ENCODE results near the gene PTPRC.

The PTPRC gene

GRCh38 chr1:198687429-198687828 is 48.6 kb downstream of the PTPRC start:
- Histone ChIP-seq H4K12ac (ENCODE audit: low read depth, low read length) (no peak overlapping the region), H2AFZ (ENCODE audit: insufficient read depth, low read length, poor library complexity) (no peak overlapping the region), H3K79me1 (ENCODE audit: low read length) (no peaks in the 10 kb centered on the region), H2BK120ac (ENCODE audit: insufficient read depth, low read length, poor library complexity) (no peak overlapping the region), H2BK5ac (ENCODE audit: low read depth, low read length, poor library complexity) (no peak overlapping the region), H3K4me2 (ENCODE audit: low read length) (no peak overlapping the region), H3K79me2 (ENCODE audit: control insufficient read depth, insufficient read depth, low read length, poor library complexity) (no peaks in the 10 kb centered on the region), H2AK5ac (ENCODE audit: low read length) (no peak overlapping the region), H3K36me3 (ENCODE audit: control insufficient read depth in 1 of 2, insufficient read depth in 2 of 2, low read length in 2 of 2) (no peaks in the 10 kb centered on the region), H2BK12ac (ENCODE audit: low read length) (no peak overlapping the region), H3K4ac (ENCODE audit: low read depth, low read length) (no peak overlapping the region), H3K4me3 (ENCODE audit: low read depth, low read length) (no peak overlapping the region), H3K9ac (ENCODE audit: low read length) (no peak overlapping the region), H4K8ac (ENCODE audit: low read depth, low read length) (no peak overlapping the region), H3K14ac (ENCODE audit: low read length) (no peak overlapping the region), H4K91ac (ENCODE audit: low read depth, low read length) (no peak overlapping the region), H3K27ac (ENCODE audit: low read depth, low read length) (no peak overlapping the region), H3K4me1 (ENCODE audit: control insufficient read depth in 1 of 2, insufficient read depth in 2 of 2, low read length in 2 of 2) (no peaks in the 10 kb centered on the region), H3K23ac (ENCODE audit: low read length) (no peak overlapping the region), H3K18ac (ENCODE audit: low read length) (no peak overlapping the region), H3K27me3 (ENCODE audit: insufficient read depth, low read length) (no peaks in the 10 kb centered on the region), H3K9me3 (ENCODE audit: insufficient read depth, low read depth, low read length) (no peaks in the 10 kb centered on the region)
- no peak for DNase-seq
- no CpG with 5 or more reads among the region's 4 CpGs for WGBS (ENCODE audit: extremely low coverage, insufficient coverage, insufficient read length)

GRCh38 chr1:198691063-198691462 is 52.2 kb downstream of the PTPRC start:
- H3K14ac ChIP-seq (ENCODE audit: low read length), result no peak overlapping the region
- no peak overlapping the region for H3K4ac ChIP-seq (ENCODE audit: low read depth, low read length)
- no peaks in the 10 kb centered on the region for H3K79me1 ChIP-seq (ENCODE audit: low read length)
- no peak overlapping the region for H4K8ac ChIP-seq (ENCODE audit: low read depth, low read length)
- no peak overlapping the region for H2BK5ac ChIP-seq (ENCODE audit: low read depth, low read length, poor library complexity)
- no peak overlapping the region for H4K12ac ChIP-seq (ENCODE audit: low read depth, low read length)
- no peaks in the 10 kb centered on the region for H3K4me1 ChIP-seq (ENCODE audit: control insufficient read depth in 1 of 2, insufficient read depth in 2 of 2, low read length in 2 of 2)
- no peak overlapping the region for H2BK12ac ChIP-seq (ENCODE audit: low read length)
- H2BK120ac ChIP-seq (ENCODE audit: insufficient read depth, low read length, poor library complexity), result no peak overlapping the region
- H3K4me2 ChIP-seq (ENCODE audit: low read length), result no peak overlapping the region
- H3K27ac ChIP-seq (ENCODE audit: low read depth, low read length), result no peak overlapping the region
- H3K79me2 ChIP-seq (ENCODE audit: control insufficient read depth, insufficient read depth, low read length, poor library complexity), result no peaks in the 10 kb centered on the region
- WGBS (ENCODE audit: extremely low coverage, insufficient coverage, insufficient read length), result no CpG with 5 or more reads among the region's 1 CpG
- H3K36me3 ChIP-seq (ENCODE audit: control insufficient read depth in 1 of 2, insufficient read depth in 2 of 2, low read length in 2 of 2), result no peaks in the 10 kb centered on the region
- H3K9ac ChIP-seq (ENCODE audit: low read length), result no peak overlapping the region
- H2AK5ac ChIP-seq (ENCODE audit: low read length), result no peak overlapping the region
- no peaks in the 10 kb centered on the region for H3K9me3 ChIP-seq (ENCODE audit: insufficient read depth, low read depth, low read length)
- H3K18ac ChIP-seq (ENCODE audit: low read length), result no peak overlapping the region
- no peak overlapping the region for H4K91ac ChIP-seq (ENCODE audit: low read depth, low read length)
- H3K23ac ChIP-seq (ENCODE audit: low read length), result no peak overlapping the region
- no peaks in the 10 kb centered on the region for H3K27me3 ChIP-seq (ENCODE audit: insufficient read depth, low read length)
- no peak for DNase-seq
- H3K4me3 ChIP-seq (ENCODE audit: low read depth, low read length), result no peak overlapping the region
- H2AFZ ChIP-seq (ENCODE audit: insufficient read depth, low read length, poor library complexity), result no peak overlapping the region

- H3K27ac ChIP-seq (ENCODE audit: low read depth, low read length), result no peak overlapping the region
- no peak for DNase-seq
- H3K4ac ChIP-seq (ENCODE audit: low read depth, low read length), result no peak overlapping the region
Measured at GRCh38 chr1:198693321-198693720, 54.5 kb downstream of the PTPRC start.

GRCh38 chr1:198694542-198694941 is 55.7 kb downstream of the PTPRC start:
- Histone ChIP-seq H3K4me1 (ENCODE audit: control insufficient read depth in 1 of 2, insufficient read depth in 2 of 2, low read length in 2 of 2) (no peaks in the 10 kb centered on the region), H3K23ac (ENCODE audit: low read length) (no peak overlapping the region), H4K8ac (ENCODE audit: low read depth, low read length) (no peak overlapping the region), H3K27me3 (ENCODE audit: insufficient read depth, low read length) (no peaks in the 10 kb centered on the region), H2BK12ac (ENCODE audit: low read length) (no peak overlapping the region), H2BK120ac (ENCODE audit: insufficient read depth, low read length, poor library complexity) (no peak overlapping the region), H2BK5ac (ENCODE audit: low read depth, low read length, poor library complexity) (no peak overlapping the region), H2AK5ac (ENCODE audit: low read length) (no peak overlapping the region), H3K36me3 (ENCODE audit: control insufficient read depth in 1 of 2, insufficient read depth in 2 of 2, low read length in 2 of 2) (no peaks in the 10 kb centered on the region), H3K79me1 (ENCODE audit: low read length) (no peaks in the 10 kb centered on the region), H3K4ac (ENCODE audit: low read depth, low read length) (no peak overlapping the region), H3K9ac (ENCODE audit: low read length) (no peak overlapping the region), H3K4me2 (ENCODE audit: low read length) (no peak overlapping the region), H3K79me2 (ENCODE audit: control insufficient read depth, insufficient read depth, low read length, poor library complexity) (no peaks in the 10 kb centered on the region), H3K4me3 (ENCODE audit: low read depth, low read length) (no peak overlapping the region), H4K91ac (ENCODE audit: low read depth, low read length) (no peak overlapping the region), H3K27ac (ENCODE audit: low read depth, low read length) (no peak overlapping the region), H3K14ac (ENCODE audit: low read length) (no peak overlapping the region), H3K18ac (ENCODE audit: low read length) (no peak overlapping the region), H3K9me3 (ENCODE audit: insufficient read depth, low read depth, low read length) (no peaks in the 10 kb centered on the region), H4K12ac (ENCODE audit: low read depth, low read length) (no peak overlapping the region), H2AFZ (ENCODE audit: insufficient read depth, low read length, poor library complexity) (no peak overlapping the region)
- no CpG with 5 or more reads among the region's 1 CpG for WGBS (ENCODE audit: extremely low coverage, insufficient coverage, insufficient read length)
- no peak for DNase-seq

More at GRCh38 chr1:198693321-198693720, 54.5 kb downstream of the PTPRC start:
- Histone ChIP-seq H3K14ac (ENCODE audit: low read length) (no peak overlapping the region), H3K27me3 (ENCODE audit: insufficient read depth, low read length) (no peaks in the 10 kb centered on the region), H4K91ac (ENCODE audit: low read depth, low read length) (no peak overlapping the region), H3K4me1 (ENCODE audit: control insufficient read depth in 1 of 2, insufficient read depth in 2 of 2, low read length in 2 of 2) (no peaks in the 10 kb centered on the region), H3K23ac (ENCODE audit: low read length) (no peak overlapping the region), H2AFZ (ENCODE audit: insufficient read depth, low read length, poor library complexity) (no peak overlapping the region), H4K12ac (ENCODE audit: low read depth, low read length) (no peak overlapping the region), H3K4me2 (ENCODE audit: low read length) (no peak overlapping the region), H2BK120ac (ENCODE audit: insufficient read depth, low read length, poor library complexity) (no peak overlapping the region), H2BK12ac (ENCODE audit: low read length) (no peak overlapping the region), H3K79me2 (ENCODE audit: control insufficient read depth, insufficient read depth, low read length, poor library complexity) (no peaks in the 10 kb centered on the region), H3K79me1 (ENCODE audit: low read length) (no peaks in the 10 kb centered on the region), H3K36me3 (ENCODE audit: control insufficient read depth in 1 of 2, insufficient read depth in 2 of 2, low read length in 2 of 2) (no peaks in the 10 kb centered on the region), H3K18ac (ENCODE audit: low read length) (no peak overlapping the region), H2AK5ac (ENCODE audit: low read length) (no peak overlapping the region), H4K8ac (ENCODE audit: low read depth, low read length) (no peak overlapping the region), H3K9ac (ENCODE audit: low read length) (no peak overlapping the region), H3K4me3 (ENCODE audit: low read depth, low read length) (no peak overlapping the region), H3K9me3 (ENCODE audit: insufficient read depth, low read depth, low read length) (no peaks in the 10 kb centered on the region), H2BK5ac (ENCODE audit: low read depth, low read length, poor library complexity) (no peak overlapping the region)
